ENCODE data around the gene NGB. TPM values are rescaled to one million over a fixed set of nuclear protein-coding genes. Genes with fewer than 3 reads are reported as not detected.

Gene NGB
- total RNA-seq, 2 experiments from 2014 or later: not detected

GRCh38 chr14:77222546-77223225 lies 48.3 kb downstream of the NGB start:
- Mint-ChIP-seq H3K4me3 (no peak overlapping the region), H3K9me3 (ENCODE audit: insufficient read depth) (no peaks in the 10 kb centered on the region), H3K4me1 (ENCODE audit: low read depth) (no peaks in the 10 kb centered on the region), H3K36me3 (ENCODE audit: low read depth) (no peaks in the 10 kb centered on the region), H3K27ac (no peak overlapping the region), H3K27me3 (ENCODE audit: low read depth) (no peaks in the 10 kb centered on the region)
- DNase-seq: no peak
- ATAC-seq: no peak
- ChIA-PET CTCF (no interaction called here), POLR2A (no interaction called here)

DNA sequence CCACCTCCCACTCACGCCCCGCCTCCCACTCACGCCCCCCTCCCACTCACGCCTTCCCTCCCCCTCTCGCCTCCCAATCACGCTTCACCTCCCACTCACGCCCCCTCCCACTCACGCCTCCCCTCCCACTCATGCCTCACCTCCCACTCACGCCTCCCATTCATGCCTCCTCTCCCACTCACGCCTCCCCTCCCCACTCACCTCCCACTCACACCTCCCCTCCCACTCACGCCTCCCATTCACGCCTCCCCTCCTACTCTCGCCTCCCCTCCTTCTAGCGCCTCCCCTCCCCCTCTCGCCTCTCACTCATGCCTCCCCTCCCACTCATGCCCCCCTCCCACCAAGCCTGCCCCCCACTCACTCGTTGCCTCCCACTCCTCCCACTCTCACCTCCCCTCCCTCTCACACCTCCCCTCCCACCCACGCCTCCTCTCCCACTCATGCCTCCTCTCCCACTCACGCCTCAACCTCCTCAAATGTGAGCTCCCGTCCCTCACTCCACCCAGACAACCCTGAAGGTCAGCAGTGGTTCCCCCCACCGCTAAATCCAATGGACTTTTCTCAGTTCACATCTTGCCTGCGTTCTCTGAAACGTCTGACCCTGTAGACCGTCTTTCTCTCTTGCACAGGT lies 49.6 kb downstream of the NGB start:
- ATAC-seq (no peak), DNase-seq (no peak)
- ChIA-PET CTCF (no interaction called here), POLR2A (no interaction called here)
- no peak overlapping the region for H3K27ac Mint-ChIP-seq
- H3K27me3 Mint-ChIP-seq (ENCODE audit: low read depth): peaks cover 7% of the 10 kb centered on the region
- H3K36me3 Mint-ChIP-seq (ENCODE audit: low read depth): no peaks in the 10 kb centered on the region
- H3K4me3 Mint-ChIP-seq: no peak overlapping the region
- H3K4me1 Mint-ChIP-seq (ENCODE audit: low read depth): no peaks in the 10 kb centered on the region
- no peaks in the 10 kb centered on the region for H3K9me3 Mint-ChIP-seq (ENCODE audit: insufficient read depth)

- Mint-ChIP-seq H3K27me3 (ENCODE audit: low read depth) (peaks cover 10% of the 10 kb centered on the region), H3K4me3 (no peak overlapping the region), H3K4me1 (ENCODE audit: low read depth) (no peaks in the 10 kb centered on the region), H3K36me3 (ENCODE audit: low read depth) (no peaks in the 10 kb centered on the region), H3K27ac (no peak overlapping the region), H3K9me3 (ENCODE audit: insufficient read depth) (no peaks in the 10 kb centered on the region)
- DNase-seq (no peak), ATAC-seq (no peak)
- POLR2A ChIA-PET: no interaction called here
- CTCF ChIA-PET: no interaction called here
These were observed 50.6 kb downstream of the NGB start for GRCh38 chr14:77220246-77221017.

- POLR2A ChIA-PET: no interaction called here
- ATAC-seq: no peak
- CTCF ChIA-PET: no interaction called here
These were observed 51.4 kb downstream of the NGB start for GRCh38 chr14:77219591-77219990.

GRCh38 chr14:77217551-77217950 lies 53.5 kb downstream of the NGB start:
- Mint-ChIP-seq H3K27ac (no peak overlapping the region), H3K27me3 (ENCODE audit: low read depth) (peaks cover 21% of the 10 kb centered on the region), H3K9me3 (ENCODE audit: insufficient read depth) (no peaks in the 10 kb centered on the region), H3K4me3 (no peak overlapping the region), H3K4me1 (ENCODE audit: low read depth) (no peaks in the 10 kb centered on the region), H3K36me3 (ENCODE audit: low read depth) (no peaks in the 10 kb centered on the region)
- ATAC-seq: no peak
- DNase-seq: no peak
- ChIA-PET CTCF (no interaction called here), POLR2A (no interaction called here)

More at GRCh38 chr14:77219591-77219990, 51.4 kb downstream of the NGB start:
- Mint-ChIP-seq H3K36me3 (ENCODE audit: low read depth) (no peaks in the 10 kb centered on the region), H3K27me3 (ENCODE audit: low read depth) (peaks cover 15% of the 10 kb centered on the region), H3K9me3 (ENCODE audit: insufficient read depth) (no peaks in the 10 kb centered on the region), H3K4me1 (ENCODE audit: low read depth) (no peaks in the 10 kb centered on the region), H3K4me3 (no peak overlapping the region), H3K27ac (no peak overlapping the region)
- no peak for DNase-seq

Small RNAs within 50 kb of the gene (microRNA-seq; reads per million reads assigned to microRNA genes)
- gene MIR1260A: not detected

Other genes starting within 250 kb of the NGB start
- 10 to 100 TPM; 34.5 to 35.6 TPM for gene IRF2BPL, start 242.5 kb downstream of the NGB start, total RNA-seq
- gene CIPC, start 172.9 kb downstream of the NGB start, total RNA-seq: 10 to 100 TPM; 11.4 to 11.7 TPM
- not detected for gene ZDHHC22, start 129.4 kb downstream of the NGB start, total RNA-seq
- under 1 TPM; 0.73 to 0.74 TPM for gene TMEM63C, start 89.4 kb downstream of the NGB start, total RNA-seq
- 10 to 100 TPM; 15.0 to 15.5 TPM for gene POMT2, start 49.7 kb upstream of the NGB start, total RNA-seq
- gene GSTZ1, start 49.8 kb upstream of the NGB start, total RNA-seq: 10 to 100 TPM; 11.7 to 15.1 TPM
- 10 to 100 TPM; 16.7 to 17.1 TPM for gene TMED8, start 105.9 kb upstream of the NGB start, total RNA-seq
- gene SAMD15, start 106.2 kb upstream of the NGB start, total RNA-seq: under 1 TPM; 0.23 to 0.40 TPM
- under 1 TPM; 0.29 TPM for gene NOXRED1, start 152.3 kb upstream of the NGB start, total RNA-seq
- 10 to 100 TPM; 18.4 to 19.3 TPM for gene VIPAS39, start 186.4 kb upstream of the NGB start, total RNA-seq
- 100 to 1,000 TPM; 252 to 273 TPM for gene AHSA1, start 186.9 kb upstream of the NGB start, total RNA-seq
- gene ISM2, start 227.6 kb upstream of the NGB start, total RNA-seq: not detected

Measured in activated CD8-positive, alpha-beta T cell treated with anti-CD3 and anti-CD28 coated beads, Interleukin-2, amount 10 ng/mL, durations not matched to agents 7 days and 5 days (primary cell).